GM19193 (cell line): Measurements from ENCODE around the gene SUPT16H.
A peak's percentile ranks its signal among the peaks of the same experiment; 100 is the strongest.

Experiments
- POLR2A ChIP-seq: IDR thresholded peaks from 4 replicates; pipeline ENCODE4 v1.6.1; 2011; ENCODE audit not compliant: insufficient read depth, insufficient read length; ENCODE audit errors: extremely low read depth

The SUPT16H gene

GRCh38 chr14:21382886-21383847, 652 bp downstream of the SUPT16H start:
- TF ChIP-seq POLR2A: peak; percentile 47

DNA sequence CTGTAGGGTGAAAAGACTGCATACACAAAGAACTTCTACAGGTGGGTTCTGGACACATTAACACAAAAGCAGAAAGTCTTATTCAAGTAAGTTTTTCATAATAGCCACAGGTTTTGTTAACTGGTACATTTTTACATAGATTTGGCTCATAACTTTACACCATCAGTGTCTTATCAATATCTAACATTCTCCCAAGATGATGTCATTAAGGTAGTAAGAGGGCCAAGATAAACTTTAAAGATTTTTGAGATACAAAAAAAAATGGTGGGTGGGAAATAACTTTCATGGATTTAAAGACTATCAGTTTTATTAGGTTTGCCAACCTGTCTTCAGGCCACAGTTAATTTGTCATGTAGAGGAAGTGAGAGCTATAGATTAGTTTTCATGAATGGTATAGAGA, 1.7 kb downstream of the SUPT16H start:
- TF ChIP-seq POLR2A: no peak

GRCh38 chr14:21379338-21379737, 4.5 kb downstream of the SUPT16H start:
- TF ChIP-seq POLR2A: no peak

GRCh38 chr14:21373980-21374379, 9.8 kb downstream of the SUPT16H start:
- no peak for TF ChIP-seq POLR2A

GRCh38 chr14:21369949-21370679, 13.7 kb downstream of the SUPT16H start:
- no peak for TF ChIP-seq POLR2A

DNA sequence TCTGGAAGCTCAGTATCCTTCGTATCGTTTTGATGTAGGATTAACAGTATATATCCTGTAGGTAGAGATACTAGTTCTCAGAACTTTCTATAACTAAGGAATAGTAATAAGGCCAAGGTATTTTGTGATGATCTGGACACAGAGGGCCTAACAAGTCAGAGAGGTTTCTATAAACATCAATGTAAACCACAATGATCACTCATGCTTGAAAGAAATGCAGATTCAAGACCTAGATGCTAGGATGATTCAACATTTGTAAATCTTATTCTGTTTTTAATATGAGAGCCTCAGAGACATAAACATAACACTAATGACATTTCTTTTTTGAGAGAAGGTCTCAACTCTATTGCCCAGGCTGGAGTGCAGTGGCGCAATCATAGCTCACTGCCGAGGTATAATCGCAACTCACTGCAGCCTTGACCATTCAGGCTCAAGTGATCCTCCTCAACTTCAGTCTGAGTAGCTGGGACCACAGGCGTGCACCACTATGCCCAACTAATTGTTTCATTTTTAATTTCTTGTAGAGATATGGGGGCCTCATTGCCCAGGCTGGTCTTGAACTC, 16.2 kb downstream of the SUPT16H start:
- no peak for TF ChIP-seq POLR2A

DNA sequence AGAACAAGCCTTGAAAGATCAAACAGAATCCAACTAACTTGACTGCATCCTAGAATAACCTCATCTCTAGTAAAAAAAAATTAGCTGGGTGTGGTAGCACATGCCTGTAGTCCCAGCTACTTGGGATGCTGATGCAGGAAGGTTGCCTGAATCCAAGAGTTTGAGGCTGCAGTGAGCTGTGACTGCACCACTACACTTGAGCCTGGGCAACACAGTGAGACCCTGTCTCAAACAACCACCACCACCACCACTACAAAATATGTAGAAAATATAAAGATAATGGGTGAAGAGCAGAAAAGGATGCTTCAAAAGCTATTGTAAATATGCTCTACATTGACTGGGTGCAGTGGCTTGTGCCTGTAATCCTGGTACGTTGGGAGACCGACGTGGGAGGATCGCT, 27.3 kb downstream of the SUPT16H start:
- no peak for TF ChIP-seq POLR2A

GRCh38 chr14:21352587-21352986, 31.2 kb downstream of the SUPT16H start:
- TF ChIP-seq POLR2A: no peak

DNA sequence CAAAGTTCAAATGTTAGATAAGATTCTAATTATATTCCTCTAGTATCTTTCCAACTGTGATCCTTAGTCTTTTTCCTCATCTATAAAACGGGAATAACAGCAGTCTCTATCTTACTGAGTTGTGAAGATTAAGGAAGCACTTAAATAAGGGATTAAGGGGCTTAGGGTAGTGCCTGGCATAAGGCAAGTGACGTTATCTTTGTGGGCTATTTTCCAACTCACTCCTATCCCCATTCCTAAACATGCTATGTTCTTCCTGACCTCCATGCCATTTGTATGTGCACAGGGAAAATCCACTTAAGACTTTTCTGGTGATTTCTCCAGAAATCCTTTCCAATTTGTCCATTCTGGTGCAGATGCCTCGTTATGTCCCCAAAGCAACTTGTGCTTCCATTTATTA, 33.3 kb downstream of the SUPT16H start:
- no peak for TF ChIP-seq POLR2A

DNA sequence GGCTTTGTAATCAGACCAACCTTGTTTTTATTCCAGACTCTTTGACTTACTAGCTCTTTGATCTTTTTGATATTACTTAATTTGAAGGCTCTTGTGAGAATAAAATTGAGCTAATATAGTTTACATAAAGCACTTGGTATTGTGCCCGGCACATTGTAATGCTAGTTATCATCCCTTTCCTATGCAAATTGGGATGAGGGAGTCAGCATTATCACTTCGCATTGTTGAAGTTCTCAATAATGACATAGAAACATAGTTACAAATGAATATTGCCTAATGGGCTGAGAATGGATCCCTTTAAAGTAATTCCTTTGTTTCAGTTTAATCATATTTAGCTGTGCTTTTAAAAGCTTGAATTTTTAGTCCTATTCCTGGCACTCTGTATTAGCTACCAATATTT, 36.6 kb downstream of the SUPT16H start:
- no peak for TF ChIP-seq POLR2A

DNA sequence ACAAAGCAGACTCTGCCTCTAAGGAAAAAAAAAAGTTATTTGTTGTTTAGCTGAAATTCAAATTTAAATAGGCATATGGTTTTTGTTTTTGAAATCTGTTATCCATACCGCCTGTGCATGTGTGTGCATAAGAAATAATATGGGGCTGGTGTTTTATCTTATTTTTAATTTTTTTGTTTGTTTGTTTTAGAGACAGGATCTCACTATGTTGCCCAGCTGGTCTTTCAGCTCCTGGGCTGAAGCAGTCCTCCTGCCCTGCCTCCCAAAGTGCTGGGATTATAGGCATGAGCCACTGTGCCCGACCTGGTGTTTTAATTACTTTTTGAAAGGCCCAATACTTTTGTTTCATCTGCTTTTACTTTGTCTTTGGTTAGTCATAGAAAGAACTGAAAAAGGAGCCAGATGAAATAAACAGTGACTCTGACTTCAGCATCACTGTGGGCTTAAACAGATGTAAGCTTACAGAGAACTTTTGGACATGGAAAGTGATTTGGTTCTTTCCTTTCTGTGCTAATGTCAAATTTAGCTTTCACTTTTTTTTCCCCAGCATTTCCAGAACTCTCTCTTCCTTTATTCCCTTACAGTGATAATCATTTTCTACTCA, 37.2 kb downstream of the SUPT16H start:
- TF ChIP-seq POLR2A: no peak

DNA sequence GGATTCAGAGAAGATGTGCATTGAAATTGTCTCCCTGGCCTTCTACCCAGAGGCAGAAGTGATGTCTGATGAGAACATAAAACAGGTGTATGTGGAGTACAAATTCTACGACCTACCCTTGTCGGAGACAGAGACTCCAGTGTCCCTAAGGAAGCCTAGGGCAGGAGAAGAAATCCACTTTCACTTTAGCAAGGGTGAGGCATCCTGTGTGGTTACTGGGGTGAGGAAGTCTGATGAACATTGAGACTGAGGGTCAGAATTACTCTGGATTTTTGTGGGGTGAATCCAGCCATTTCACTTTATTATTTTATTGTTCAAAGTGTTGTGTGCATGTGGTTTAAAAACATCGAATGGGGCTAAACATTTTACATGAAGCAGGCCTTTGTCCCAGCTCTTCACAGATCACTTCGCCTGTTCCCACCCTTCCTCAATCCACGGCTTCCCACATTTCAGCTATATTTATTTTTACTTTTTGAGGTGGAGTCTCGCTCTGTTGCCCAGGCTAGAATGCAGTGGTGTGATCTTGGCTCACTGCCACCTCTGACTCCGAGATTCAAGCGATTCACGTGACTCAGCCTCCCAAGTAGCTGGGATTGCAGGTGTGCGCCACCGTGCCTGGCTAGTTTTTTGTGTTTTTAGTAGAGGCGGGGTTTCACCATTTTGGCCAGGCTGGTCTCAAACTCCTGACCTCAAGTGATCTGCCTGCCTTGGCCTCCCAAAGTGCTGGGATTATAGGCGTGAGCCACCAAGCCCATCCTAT, 40.6 kb downstream of the SUPT16H start:
- no peak for TF ChIP-seq POLR2A

DNA sequence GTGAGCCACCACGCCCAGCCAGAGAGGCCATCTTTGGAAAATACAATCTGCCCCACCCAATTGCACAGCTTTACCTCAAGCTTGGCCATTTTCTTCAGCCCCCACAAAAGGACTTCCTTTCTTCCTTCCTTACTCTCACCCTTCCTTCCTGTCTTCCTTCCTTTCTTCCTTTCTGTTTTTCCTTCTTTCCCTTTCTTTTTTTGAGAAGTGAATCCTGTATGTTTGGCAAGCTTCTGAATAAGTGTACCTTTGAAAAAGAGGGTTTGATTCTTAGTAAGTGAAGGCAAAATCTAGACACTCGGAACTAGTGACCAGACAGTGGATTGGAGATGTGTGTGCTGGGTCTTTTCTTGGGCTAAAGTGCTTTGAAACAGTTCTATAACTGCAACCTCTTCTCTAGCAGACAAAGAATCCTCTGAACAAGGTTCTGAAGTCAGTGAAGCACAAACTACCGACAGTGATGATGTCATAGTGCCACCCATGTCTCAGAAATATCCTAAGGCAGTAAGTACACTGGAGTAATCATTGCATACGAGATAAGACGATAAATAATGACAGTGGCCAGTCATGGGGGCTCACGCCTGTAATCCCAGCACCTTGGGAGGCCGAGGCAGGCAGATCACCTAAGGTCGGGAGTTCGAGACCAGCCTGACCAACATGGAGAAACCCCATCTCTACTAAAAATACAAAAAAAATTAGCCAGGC, 49.5 kb downstream of the SUPT16H start:
- no peak for TF ChIP-seq POLR2A

DNA sequence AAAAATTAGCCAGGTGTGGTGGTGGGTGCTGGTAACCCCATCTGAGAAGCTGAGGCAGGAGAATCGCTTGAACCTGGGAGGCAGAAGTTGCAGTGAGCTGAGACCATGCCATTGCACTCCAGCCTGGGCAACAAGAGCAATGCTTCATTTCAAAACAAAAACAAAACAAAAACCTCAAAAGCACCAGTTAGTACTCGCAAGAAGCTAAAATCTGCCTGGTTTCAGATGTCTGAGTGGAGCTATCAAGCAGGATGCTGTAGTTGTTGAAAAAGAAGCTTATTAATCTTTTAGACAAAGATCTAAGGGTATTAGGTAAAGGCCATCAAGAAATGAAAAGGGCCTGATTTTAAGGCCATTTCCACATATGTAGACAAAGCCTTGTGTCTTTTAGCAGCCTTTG, 50.9 kb downstream of the SUPT16H start:
- TF ChIP-seq POLR2A: no peak
